K562 (cell line): ENCODE results near the gene DHRS11. TPM values are rescaled to one million over a fixed set of nuclear protein-coding genes. Genes with fewer than 3 reads are reported as not detected.

Experiments
- BRCA1 ChIP-seq, 2 experiments: fragments of 450-650 bp in 1 of 2; sonication (generic) in 1 of 2; formaldehyde crosslinking in 1 of 2; IDR thresholded peaks; 2 replicates each; pipeline versions ENCODE4 v1.5.0 to v1.6.1; 2017 to 2020; ENCODE audit warnings: mild to moderate bottlenecking in 1 of 2, missing genetic modification reagents in 1 of 2
- E2F6 ChIP-seq, 2 experiments: IDR thresholded peaks; 2 replicates each; pipeline ENCODE4 v1.6.1; 2011; ENCODE audit warnings: borderline replicate concordance in 1 of 2, control low read depth in 1 of 2, low read depth in 1 of 2, low read length in 1 of 2, mild to moderate bottlenecking in 1 of 2, mixed read lengths in 1 of 2, moderate library complexity in 1 of 2; ENCODE audit not compliant: insufficient read depth in 1 of 2, insufficient read length in 1 of 2, poor library complexity in 1 of 2, severe bottlenecking in 1 of 2; ENCODE audit errors: extremely low read depth in 1 of 2
- HMGN3 ChIP-seq: IDR thresholded peaks from 2 replicates; pipeline ENCODE4 v1.6.1; 2011; ENCODE audit warnings: borderline replicate concordance, low read depth, mild to moderate bottlenecking, mixed read lengths, low read length; ENCODE audit not compliant: insufficient read length; ENCODE audit errors: extremely low read depth
- MYC ChIP-seq, 2 experiments: fragments of 250-450 bp in 1 of 2; sonication (Bioruptor Pico) in 1 of 2; IDR thresholded peaks; 2 replicates each; pipeline versions ENCODE4 v1.5.1 to v1.6.1; 2012 to 2021; ENCODE audit warnings: low read depth in 2 of 2, borderline replicate concordance in 1 of 2, improper control_type of control experiment in 1 of 2, low read length in 1 of 2, mild to moderate bottlenecking in 1 of 2, moderate library complexity in 1 of 2
- NR2F6 ChIP-seq: fragments of 450-650 bp; formaldehyde crosslinking; IDR thresholded peaks from 2 replicates; pipeline ENCODE4 v1.4.0; 2020; ENCODE audit warnings: mild to moderate bottlenecking
- PHF8 ChIP-seq: fragments of 200-600 bp; sonication (generic); IDR thresholded peaks from 2 replicates; pipeline ENCODE4 v1.6.1; 2012; ENCODE audit warnings: mixed run types, mild to moderate bottlenecking, inconsistent platforms, low read length, moderate library complexity, borderline replicate concordance
- POLR2H ChIP-seq: IDR thresholded peaks from 2 replicates; pipeline ENCODE4 v1.6.1; 2016; ENCODE audit warnings: missing genetic modification characterization, low read depth, mild to moderate bottlenecking, control low read depth, missing compliant biosample characterization, moderate library complexity
- RBBP5 ChIP-seq: fragments of 200-600 bp; sonication (generic); IDR thresholded peaks from 2 replicates; pipeline ENCODE4 v1.6.1; 2012; ENCODE audit warnings: borderline replicate concordance, mild to moderate bottlenecking, low read length, control low read depth, inconsistent platforms; ENCODE audit not compliant: insufficient read depth, poor library complexity, severe bottlenecking
- SRSF1 ChIP-seq: fragments of 200-400 bp; formaldehyde crosslinking; IDR thresholded peaks from 2 replicates; pipeline ENCODE4 v1.6.1; 2017; ENCODE audit warnings: mild to moderate bottlenecking, low read depth, low read length, moderate library complexity
- TCFL5 ChIP-seq: fragments of 250-450 bp; sonication (Bioruptor Pico); conservative IDR thresholded peaks from 2 replicates; pipeline ENCODE4 v1.6.1; 2021; ENCODE audit warnings: mild to moderate bottlenecking, moderate library complexity, matching md5 sums
- TFAP4 ChIP-seq: sonication (generic); formaldehyde crosslinking; IDR thresholded peaks from 2 replicates; pipeline ENCODE4 v1.8.0; 2022; ENCODE audit warnings: missing genetic modification reagents, mild to moderate bottlenecking, moderate library complexity, borderline replicate concordance
- UBTF ChIP-seq, 2 experiments: IDR thresholded peaks; 2 replicates each; pipeline ENCODE4 v1.6.1; 2012; ENCODE audit warnings: improper control_type of control experiment in 2 of 2, low read depth in 2 of 2, low read length in 2 of 2, borderline replicate concordance in 1 of 2
- polyA plus RNA-seq, 8 experiments: library from polyadenylated mRNA; depleted of rRNA in 4 of 8; stranded (reverse) in 5 of 8; unstranded in 3 of 8; fragments of >200 nt; fragmentation: Nextera tagmentation in 2 of 8; fragmentation: Illumina TruSeq in 1 of 8; extraction: Ambion mirVana in 2 of 8; extraction: Trizol in 1 of 8; gene quantifications; 2 replicates each; pipeline versions ENCODE4 v1.2.1 to v1.2.3, GENCODE V29; 2011 to 2014; ENCODE audit warnings: inconsistent platforms in 1 of 8, missing spikeins in 1 of 8
- total RNA-seq, 7 experiments: library from RNA; depleted of rRNA in 6 of 7; stranded (reverse); fragments of >200 nt in 6 of 7; fragmentation: Illumina TruSeq in 2 of 7; extraction: Trizol in 2 of 7; gene quantifications; 2 replicates each; pipeline versions ENCODE4 v1.2.1 to v1.2.3, GENCODE V29; 2011 to 2021; ENCODE audit warnings: low replicate concordance in 1 of 7

DHRS11 gene
- total and polyA plus RNA-seq, 9 of the 15 experiments (the other 6 are each of a cell fraction or from before 2014, with no cell fraction given) = 15.2 to 123 (median 59.8) TPM

GRCh38 chr17:36591434-36592315, at the start of gene DHRS11 (continued):
- TF ChIP-seq HMGN3 (peak; percentile 62), E2F6 (IDR thresholded peaks at IDR 0.05; ENCODE audit: borderline replicate concordance in 1 of 2, extremely low read depth in 1 of 2, insufficient read depth in 1 of 2, insufficient read length in 1 of 2, low read depth in 1 of 2, low read length in 1 of 2, poor library complexity in 1 of 2, severe bottlenecking in 1 of 2) (peak; percentile 23 to 74), BRCA1 (IDR thresholded peaks at IDR 0.05) (no peak), BRCA1 (CRISPR knock-in tag; IDR thresholded peaks at IDR 0.05) (no peak), MYC (IDR thresholded peaks at IDR 0.05; ENCODE audit: low read depth, low read length) (peak; percentile 13; the same call in 1 of the 2 replicates), MYC (CRISPR knock-in tag; IDR thresholded peaks at IDR 0.05; ENCODE audit: borderline replicate concordance, low read depth) (no peak), PHF8 (peak; percentile 71; the same call in 1 of the 2 replicates), NR2F6 (CRISPR knock-in tag) (0 out of 2 replicates have a peak, but pooled peaks have one; percentile 60), TCFL5 (CRISPR knock-in tag) (no peak), POLR2H (tag) (peak; percentile 67), TFAP4 (CRISPR knock-in tag) (peak; percentile 66; the same call in 1 of the 2 replicates), RBBP5 (peak; percentile 9), SRSF1 (no peak), UBTF (IDR thresholded peaks at IDR 0.05; ENCODE audit: borderline replicate concordance in 1 of 2, low read depth in 2 of 2, low read length in 2 of 2) (0 out of 4 replicates have a peak, but pooled peaks of 1 of the 2 experiments have one; percentile 32)
